GM18502 (cell line): ENCODE measurements around the gene PTPN11.
"Not testable (repeated sequence)": the region's sequence is repeated elsewhere in the genome, so short reads cannot be mapped to it uniquely, and the experiment has no call there.

Source experiments
- ATAC-seq: cut with Tn5 transposase; IDR thresholded peaks from one replicate; pipeline ENCODE4 v1.9.1; 2021; ENCODE audit warnings: mild to moderate bottlenecking; ENCODE audit not compliant: unreplicated experiment, poor library complexity

The PTPN11 gene

DNA sequence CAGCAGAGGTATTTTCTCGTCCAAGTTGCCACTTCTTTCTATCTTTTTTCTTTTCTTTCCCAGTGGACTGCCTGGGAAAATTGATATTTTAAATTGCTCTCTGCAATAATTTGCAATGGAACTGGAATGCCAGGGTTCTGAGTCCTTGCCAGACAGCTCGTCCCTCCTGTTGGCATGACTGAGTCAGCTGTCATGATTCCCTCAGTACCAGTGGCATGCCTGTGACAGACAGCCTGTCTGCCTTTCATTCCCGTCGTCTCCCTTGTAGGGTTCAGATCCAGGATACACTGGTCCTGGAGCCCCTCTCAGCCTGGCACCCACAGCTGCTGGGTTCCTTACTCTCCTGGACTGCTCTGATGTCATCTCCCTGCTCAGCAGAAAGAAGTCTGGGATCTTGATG, 84.8 kb downstream of the PTPN11 start:
- ATAC-seq = no peak

DNA sequence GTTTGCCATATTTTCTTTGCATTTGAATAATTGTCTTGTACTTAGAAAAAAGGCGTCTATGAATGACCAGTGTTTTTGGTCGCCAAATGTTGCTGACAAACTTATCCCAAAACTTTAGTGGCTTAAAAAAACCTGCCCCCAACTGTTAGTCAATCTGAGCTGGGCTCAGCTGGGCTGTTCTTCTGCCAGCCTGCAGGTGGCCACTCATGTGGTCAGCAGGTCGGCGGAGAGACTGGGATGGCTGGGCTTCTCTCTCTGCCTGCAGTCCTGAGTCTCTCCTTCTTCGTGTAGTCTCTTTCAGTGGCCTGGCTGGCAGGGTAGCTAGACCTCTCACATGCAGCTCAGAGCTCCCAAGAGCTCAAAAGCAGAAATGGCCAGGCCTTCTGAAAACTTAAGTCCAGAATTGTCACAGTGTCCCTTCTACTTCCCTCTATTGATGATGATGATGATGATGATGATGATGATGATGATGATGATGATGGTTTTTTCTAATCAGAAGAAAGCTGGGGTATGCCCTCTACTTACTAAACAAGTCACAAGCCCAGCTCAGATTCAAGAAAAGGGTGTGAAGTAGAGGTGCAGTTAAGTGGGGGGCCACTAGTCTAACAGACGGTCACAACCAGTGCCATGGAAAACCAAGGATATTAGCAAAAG, 87.9 kb downstream of the PTPN11 start:
- ATAC-seq = no peak

DNA sequence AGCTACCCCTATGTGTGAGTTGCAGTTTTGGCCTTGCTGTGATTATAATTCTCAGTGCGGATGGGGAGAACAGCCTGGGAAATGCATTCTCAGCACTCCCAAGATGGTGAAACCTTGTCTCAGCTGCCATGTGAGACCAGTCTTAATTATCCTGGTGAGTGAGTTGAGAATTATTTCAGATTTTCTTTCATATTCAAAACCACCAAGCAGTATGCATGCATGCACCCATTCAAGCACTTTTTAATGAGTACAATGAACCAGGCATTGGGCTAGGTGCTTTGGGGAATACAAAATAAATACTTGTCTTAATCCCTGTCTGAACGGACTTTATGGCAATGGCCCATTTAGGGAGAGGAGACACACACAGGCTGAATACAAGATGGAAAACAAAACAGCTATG, 94.7 kb downstream of the PTPN11 start:
- ATAC-seq = no peak

DNA sequence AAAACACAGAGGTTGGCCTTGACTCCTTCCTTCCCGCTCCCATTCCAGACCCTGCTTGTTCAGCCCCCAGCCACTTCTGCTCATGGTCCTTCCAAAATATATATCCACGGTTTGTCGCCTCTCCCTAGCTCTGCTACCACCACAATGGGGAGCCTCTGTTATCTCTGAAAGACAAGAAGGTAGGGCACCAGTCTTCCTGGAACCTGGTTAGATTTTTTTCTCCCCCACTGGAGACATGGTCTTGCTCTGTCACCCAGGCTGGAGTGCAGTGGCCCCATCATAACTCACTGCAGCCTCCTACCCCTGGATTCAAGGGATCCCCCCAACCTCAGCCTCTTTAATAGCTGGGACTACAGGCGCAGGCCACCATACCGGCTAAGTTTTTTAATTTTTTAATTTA, 95.7 kb downstream of the PTPN11 start:
- ATAC-seq = no peak

DNA sequence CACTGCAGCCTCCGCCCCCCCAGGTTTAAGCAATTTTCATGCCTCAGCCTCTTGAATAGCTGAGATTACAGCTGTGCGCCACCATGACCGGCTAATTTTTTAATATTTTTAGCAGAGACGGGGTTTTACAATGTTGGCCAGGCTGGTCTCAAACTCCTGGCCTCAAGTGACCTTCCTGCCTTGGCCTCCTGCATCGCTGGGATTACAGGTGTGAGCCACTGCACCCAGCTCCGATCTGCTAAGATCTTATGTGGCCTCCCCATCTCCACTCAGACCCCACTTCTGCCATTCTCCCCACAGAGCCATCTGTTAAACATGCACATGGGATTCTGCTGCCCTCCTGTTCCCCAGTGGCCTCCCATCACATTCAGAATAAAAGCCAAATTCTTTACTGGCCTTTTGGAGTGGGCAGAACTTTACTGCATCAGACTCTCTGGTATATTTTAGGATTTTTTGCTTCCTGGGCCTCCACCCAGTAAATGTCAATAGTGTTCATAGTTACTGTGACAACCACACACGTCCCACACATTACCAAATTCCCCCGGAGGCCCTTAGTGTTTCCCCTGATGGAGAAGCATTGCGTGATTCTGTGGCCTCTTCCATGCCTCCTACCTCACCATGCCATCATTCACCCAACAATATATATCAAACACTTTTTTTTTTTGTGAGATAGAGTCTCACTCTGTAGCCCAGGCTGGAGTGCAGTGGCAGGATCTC, 96.3 kb downstream of the PTPN11 start:
- ATAC-seq = no peak

DNA sequence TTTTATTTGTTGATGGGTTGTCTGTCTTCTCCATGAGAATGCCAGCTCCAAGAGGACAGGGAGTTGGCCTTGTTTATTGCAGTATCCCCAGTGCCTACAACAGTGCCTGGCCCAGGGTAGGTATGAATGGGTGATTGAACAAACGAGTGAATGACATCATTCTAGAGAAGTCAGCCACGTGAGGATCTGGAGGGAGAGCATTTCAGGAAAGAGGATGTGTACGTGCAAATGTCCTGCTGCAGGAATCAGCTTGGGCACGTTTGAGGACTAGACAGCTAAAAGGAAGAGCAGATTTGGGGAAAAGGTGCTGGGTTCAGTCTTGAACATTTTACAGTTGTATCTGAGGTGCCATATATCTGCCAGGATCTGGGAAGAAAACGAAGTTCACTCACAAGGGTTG, 97.1 kb downstream of the PTPN11 start:
- ATAC-seq = no peak

DNA sequence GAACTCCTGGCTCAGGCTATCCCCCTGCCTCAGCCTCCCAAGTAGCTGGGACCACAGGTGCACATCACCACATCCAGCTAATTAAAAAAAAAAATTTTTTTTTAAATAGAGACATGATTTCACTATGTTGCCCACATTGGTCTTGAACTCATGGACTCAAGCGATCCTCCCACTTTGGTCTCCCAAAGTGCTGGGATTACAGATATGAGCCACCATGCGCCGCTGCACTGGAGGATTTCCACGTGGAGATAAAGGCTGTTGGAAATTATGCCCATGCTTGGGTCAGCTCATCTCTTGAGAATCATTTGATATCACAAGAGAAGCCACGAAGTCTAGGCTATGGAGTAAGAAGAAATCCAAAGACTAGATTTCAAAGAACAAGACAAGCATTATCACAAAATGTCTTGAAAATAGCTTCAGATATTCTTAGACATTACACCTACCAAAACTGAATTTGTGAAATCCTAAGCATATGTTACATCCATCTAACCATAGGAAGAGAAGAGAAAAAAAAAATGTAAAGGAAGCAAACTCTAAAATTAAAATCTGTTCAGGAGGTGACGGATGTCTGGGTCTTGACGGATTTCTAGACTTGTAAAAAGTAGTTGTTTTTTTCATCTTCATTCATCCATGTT, 99.1 kb downstream of the PTPN11 start:
- ATAC-seq = no peak

DNA sequence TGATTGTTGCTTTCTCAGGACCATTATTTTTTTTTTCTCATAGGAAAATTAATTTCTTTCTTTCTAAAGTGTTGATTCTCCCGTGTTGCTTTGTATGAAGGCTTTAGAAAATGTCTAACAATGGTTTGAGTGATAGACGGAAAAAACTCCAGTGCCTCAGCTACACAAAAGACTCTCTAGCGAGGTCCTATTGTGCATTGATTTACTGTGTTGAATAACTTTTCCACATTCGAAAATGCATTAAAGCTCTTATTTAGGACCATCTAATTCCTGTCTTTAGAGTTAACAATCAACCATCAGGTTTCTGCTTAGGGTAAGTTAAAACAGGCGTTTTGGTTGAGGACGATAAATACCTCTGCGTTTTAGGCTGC, 99.6 kb downstream of the PTPN11 start:
- ATAC-seq = no peak

DNA sequence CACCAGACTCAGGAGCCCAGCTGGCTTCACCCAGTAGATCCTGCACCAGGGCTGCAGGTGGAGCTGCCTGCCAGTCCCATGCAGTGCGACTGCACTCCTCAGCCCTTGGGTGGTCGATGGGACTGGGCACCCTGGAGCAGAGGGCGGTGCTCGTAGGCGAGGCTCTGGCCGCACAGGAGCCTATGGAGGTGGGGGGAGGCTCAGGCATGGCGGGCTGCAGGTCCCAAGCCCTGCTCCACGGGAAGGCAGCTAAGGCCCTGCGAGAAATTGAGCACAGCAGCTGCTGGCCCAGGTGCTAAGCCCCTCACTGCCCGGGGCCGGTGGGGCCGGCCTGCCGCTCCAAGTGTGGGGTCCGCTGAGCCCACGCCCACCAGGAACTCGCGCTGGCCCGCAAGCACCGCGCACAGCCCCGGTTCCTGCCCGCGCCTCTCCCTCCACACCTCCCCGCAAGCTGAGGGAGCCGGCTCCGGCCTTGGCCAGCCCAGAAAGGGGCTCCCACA, 101.1 kb downstream of the PTPN11 start:
- not testable (repeated sequence) for ATAC-seq

DNA sequence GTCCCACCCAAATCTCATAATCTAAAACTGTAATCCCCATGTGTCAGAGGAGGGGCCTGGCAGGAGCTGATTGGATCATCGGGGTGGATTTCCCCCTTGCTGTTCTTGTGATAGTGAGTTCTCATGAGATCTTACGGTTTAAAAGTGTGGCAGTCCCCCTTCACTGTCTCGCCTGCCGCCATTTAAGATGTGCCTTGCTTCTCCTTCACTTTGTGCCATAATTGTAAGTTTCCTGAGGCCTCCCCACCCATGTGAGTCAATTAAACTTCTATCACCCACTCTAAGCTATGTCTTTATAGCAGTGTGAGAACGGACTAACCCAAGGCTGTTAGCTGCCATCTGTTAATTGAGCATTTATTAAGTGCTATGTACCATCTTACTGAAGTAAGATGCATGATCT, 105.1 kb downstream of the PTPN11 start:
- ATAC-seq = no peak

DNA sequence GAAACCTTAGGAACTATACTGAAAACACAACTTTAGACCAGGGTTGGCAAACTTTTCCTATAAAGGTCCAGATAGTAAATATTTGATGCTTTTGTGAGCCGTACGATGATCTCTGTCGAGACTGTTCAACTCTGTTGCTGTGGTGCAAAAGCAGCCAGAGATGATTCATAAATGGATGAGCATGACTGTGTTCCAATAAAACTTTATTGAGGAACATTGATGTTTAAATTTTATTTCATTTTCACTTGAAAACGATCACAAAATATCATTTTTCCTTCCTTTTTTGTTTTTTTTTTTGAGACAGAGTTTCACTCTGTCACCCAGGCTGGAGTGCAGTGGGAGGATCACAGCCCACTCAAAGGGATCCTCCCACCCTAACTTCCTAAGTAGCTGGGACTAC, 105.5 kb downstream of the PTPN11 start:
- ATAC-seq = no peak

DNA sequence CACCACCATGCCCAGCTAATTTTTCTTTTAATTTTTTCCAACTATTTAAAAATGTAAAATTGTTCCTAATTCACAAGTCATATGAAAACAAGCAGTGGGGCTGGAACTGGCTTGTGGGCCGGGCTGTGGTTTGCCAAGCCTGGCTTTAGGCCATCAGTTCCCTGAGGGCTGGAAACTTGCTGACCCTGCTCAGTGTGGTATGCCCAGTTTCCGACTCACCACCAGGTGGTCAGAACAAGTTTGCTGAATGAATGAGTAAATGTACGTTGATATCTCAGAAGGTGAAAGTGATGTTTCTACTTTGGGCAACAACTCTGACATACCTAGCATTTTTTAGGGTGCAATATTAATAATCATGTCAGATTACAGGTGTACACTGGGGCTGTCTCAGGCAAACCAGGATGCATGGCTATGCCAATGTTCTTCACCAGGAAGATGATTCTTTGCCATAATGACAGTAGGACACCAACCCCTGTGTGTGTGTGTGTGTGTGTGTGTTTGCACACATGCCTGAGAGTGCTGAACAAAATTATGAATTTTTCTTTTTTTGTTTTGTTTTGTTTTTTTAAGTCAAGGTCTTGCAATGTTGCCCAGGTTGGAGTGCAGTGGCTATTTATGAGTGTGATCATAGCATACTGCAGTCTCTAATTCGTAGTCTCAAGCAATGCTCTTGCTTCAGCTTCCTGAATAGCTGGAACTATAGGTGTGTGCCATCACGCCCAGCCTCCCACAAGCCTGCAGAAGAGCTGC, 106.1 kb downstream of the PTPN11 start:
- ATAC-seq = no peak

DNA sequence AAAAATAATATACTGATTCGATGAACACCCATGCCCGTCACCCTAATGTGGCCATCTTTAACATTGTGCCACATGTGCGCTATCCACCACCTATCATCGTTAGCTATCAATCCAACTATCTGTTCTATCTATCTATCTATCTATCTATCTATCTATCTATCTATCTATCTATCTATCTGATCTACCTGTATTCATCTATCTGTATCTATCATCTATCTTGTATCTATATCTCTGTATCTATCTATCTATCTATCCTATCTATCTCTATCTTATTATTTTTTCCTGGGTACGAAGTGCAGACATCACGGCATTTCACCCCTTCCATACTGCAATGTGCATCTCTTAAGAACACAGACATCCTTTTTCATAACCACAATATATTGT, 106.7 kb downstream of the PTPN11 start:
- ATAC-seq = no peak

DNA sequence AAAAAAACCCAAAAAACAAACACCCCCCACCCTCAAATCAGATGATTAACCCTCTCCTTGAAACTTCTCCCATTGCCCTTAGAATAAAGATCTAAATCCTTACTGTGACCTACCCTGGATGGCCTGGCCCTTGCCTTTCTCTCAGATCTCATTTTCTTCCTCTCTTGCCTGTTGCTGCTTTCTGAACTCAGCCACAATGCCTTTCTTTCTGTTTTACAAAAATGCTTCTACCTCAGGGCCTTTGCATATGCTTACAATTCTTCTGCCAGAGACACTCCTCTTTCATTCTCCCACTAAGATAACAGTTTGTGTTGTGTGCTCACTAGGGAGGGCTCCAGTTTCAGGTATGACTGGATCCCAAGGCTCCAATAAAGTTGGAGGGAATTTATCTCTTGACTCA, 108.3 kb downstream of the PTPN11 start:
- ATAC-seq = no peak

DNA sequence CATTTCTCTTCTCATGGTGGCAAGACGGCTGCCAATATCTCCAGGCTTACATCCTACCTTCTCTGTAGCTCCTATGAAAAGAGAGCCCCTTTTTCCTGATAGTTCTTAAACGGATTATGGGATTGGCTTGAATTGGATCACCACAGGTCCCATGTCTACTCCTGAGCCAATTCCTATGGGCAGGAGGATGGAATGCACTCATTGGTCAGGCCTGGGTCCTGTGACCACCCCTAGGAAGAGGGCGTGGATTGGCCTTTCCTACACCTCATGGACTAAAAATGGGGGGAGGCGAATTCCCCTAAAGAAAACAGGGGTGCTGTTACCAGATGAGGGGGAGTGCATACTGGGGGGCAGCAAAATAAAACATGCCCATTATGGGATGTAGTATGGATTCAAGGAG, 108.8 kb downstream of the PTPN11 start:
- no peak for ATAC-seq

DNA sequence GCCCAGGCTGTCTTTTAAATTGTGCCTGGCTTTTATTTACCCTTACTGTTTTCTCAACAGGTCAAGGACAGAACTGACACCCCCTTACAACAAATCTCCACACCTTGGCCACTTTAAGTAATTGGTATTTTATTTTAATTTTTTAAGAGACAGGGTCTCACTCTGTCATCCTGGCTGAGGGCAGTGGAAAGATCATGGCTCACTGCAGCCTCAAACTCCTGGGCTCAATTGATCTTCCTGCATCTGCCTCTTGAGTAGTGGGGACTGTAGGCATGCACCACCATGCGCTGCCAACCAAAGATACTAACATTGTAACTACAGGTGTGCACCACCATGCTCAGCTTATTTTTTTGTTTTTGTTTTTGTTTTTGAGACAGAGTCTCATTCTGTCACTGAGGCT, 109.8 kb downstream of the PTPN11 start:
- ATAC-seq = no peak

DNA sequence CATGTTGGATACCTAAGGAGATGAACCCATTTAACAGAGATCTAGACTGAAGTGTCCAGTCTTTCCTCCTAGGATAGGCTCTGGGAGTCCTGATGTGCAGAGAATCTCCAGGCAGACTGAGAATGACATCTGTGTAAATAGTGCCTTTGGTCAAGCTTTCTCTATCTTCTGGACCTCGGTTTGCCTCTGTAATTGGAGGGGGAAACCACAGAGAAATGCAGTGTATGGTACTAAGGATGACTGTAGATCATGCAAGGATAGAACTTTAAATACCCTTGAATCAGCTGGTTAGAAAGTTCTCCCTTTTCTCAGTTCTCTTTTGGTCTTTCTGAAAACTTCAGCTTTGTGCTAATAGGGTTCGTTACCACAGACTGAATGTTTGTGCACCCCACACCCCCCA, 112.2 kb downstream of the PTPN11 start:
- no peak for ATAC-seq

DNA sequence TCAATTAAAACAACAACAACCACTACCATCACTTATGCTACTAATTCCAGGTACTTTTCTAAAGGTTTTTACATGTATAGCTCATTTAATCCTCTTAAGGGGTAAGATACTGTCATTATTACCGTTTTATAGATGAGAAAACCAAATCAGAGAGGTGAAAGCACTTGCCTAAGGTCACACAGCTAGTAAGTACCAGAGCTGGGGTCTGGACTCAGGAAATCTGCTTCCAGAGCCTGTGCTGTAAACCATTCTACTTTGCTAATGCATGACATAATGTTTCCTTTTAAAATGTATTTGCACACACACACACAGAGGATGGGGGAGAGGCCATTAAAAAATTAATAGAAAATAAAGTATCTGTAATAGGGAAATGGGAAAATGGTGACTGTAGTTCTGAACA, 113.4 kb downstream of the PTPN11 start:
- ATAC-seq = no peak

DNA sequence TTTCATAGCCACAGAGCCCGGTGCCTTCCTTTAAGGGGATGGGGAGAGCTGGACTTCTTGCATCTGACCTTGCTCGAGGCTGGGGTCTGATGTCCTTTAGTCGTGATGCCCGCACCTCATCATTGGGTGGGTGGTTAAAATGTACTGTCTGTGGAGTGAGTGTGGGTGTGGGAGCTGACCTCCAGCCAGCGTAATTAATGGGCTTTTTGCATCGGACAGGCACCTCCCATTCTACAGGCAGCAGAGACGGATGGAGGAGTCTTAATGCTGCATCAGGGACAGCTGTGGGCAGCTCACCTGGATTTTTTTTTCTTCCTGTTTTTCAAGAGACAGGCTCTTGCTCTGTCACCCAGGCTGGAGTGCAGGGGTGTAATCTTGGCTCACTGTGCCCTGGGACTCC, 114.8 kb downstream of the PTPN11 start:
- no peak for ATAC-seq

DNA sequence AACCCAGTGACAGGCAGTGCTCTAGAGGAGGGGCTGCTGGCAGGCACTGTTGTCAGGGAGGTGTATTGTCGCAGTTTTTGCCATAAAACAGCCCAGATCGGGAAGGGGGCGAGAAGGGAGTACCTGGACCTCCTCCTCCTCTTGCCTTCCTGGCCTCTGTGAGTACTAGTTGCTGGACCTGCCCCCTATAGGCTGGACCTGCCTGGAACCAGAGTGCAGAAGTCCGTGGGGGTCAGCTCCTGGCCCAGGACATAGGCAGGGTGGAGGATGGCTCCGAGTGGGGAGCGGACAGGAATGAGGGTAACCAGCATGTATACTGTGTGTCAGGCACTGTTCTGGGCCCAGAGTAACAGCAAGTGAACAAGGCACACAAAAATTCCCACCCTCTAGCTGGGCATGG, 116.3 kb downstream of the PTPN11 start:
- no peak for ATAC-seq
